Esophagus (tissue), 2 donors: Measurements from ENCODE around the gene PCDH9. TPM values are rescaled to one million over a fixed set of nuclear protein-coding genes. Genes with fewer than 3 reads are reported as not detected.

ENCODE experiments used
- H3K27ac ChIP-seq, 2 donors: one replicate each; pipeline ENCODE4 v1.5.1; 2013; ENCODE audit warnings: low read depth in 2 of 2, mild to moderate bottlenecking in 2 of 2, inconsistent platforms in 1 of 2, low read length in 1 of 2, moderate library complexity in 1 of 2
- H3K27me3 ChIP-seq, 2 donors: one replicate each; pipeline ENCODE4 v1.6.1; 2013; ENCODE audit warnings: low read length in 2 of 2, control low read depth in 1 of 2, mild to moderate bottlenecking in 1 of 2; ENCODE audit not compliant: insufficient read depth in 2 of 2, control insufficient read depth in 1 of 2
- H3K36me3 ChIP-seq, 2 donors: one replicate each; pipeline ENCODE4 v1.6.1; 2013; ENCODE audit warnings: low read length in 1 of 2; ENCODE audit not compliant: control insufficient read depth in 2 of 2, insufficient read depth in 2 of 2
- H3K4me1 ChIP-seq, 2 donors: one replicate each; pipeline ENCODE4 v1.6.1; 2013; ENCODE audit warnings: low read length in 1 of 2; ENCODE audit not compliant: control insufficient read depth in 2 of 2, insufficient read depth in 2 of 2
- H3K4me3 ChIP-seq, 2 donors: one replicate each; pipeline ENCODE4 v1.5.1; 2013; ENCODE audit warnings: low read length in 2 of 2, mild to moderate bottlenecking in 2 of 2, low read depth in 1 of 2, moderate library complexity in 1 of 2
- H3K9me3 ChIP-seq, 2 donors: one replicate each; pipeline ENCODE4 v1.6.1; 2013; ENCODE audit warnings: mild to moderate bottlenecking in 2 of 2, low read depth in 1 of 2, low read length in 1 of 2, moderate library complexity in 1 of 2; ENCODE audit not compliant: control insufficient read depth in 2 of 2, insufficient read depth in 1 of 2
- WGBS, 2 donors: extraction: QIAGEN DNeasy Blood & Tissue Kit; methylation state at CpG; one replicate each; pipeline ENCODE4 v1.1.7; 2013; 5-methylcytosine and 5-hydroxymethylcytosine counted together
- polyA plus RNA-seq, 2 donors: library from polyadenylated mRNA; stranded (reverse); fragments of 200-250 nt; gene quantifications; one replicate each; pipeline ENCODE4 v1.2.3, GENCODE V29; 2013
- donor health status: healthy with polysubstance abuse.
- donor health status: Bipolar disorder and iron deficiency.

The PCDH9 gene
- polyA plus RNA-seq, 2 donors = 0.12 to 0.14 TPM

GRCh38 chr13:66937423-66937822 is 292.7 kb downstream of the PCDH9 start:
- H3K9me3 ChIP-seq = no peaks in the 10 kb centered on the region
- no peaks in the 10 kb centered on the region for H3K4me1 ChIP-seq
- no peak overlapping the region for H3K4me3 ChIP-seq
- H3K27me3 ChIP-seq = no peaks in the 10 kb centered on the region
- no peaks in the 10 kb centered on the region for H3K36me3 ChIP-seq
- WGBS, 2 donors = 89 to 90% methylated on average over 5 of the region's 5 CpGs
- no peak overlapping the region for H3K27ac ChIP-seq

GRCh38 chr13:66933994-66934393 is 296.1 kb downstream of the PCDH9 start:
- Histone ChIP-seq H3K9me3 (no peaks in the 10 kb centered on the region), H3K4me3 (no peak overlapping the region), H3K36me3 (no peaks in the 10 kb centered on the region), H3K27ac (no peak overlapping the region), H3K27me3 (no peaks in the 10 kb centered on the region), H3K4me1 (no peaks in the 10 kb centered on the region)
- WGBS, 2 donors = 65 to 78% methylated on average over 7 of the region's 7 CpGs

- WGBS, 2 donors = 57% methylated on average over 3 of the region's 3 CpGs
- H3K36me3 ChIP-seq = no peaks in the 10 kb centered on the region
- no peaks in the 10 kb centered on the region for H3K4me1 ChIP-seq
Measured at GRCh38 chr13:66933527-66933926, 296.6 kb downstream of the PCDH9 start.

GRCh38 chr13:66927562-66927961 is 302.6 kb downstream of the PCDH9 start:
- Histone ChIP-seq H3K4me3 (no peak overlapping the region), H3K4me1 (no peaks in the 10 kb centered on the region), H3K27me3 (no peaks in the 10 kb centered on the region), H3K36me3 (no peaks in the 10 kb centered on the region), H3K27ac (no peak overlapping the region), H3K9me3 (no peaks in the 10 kb centered on the region)

More at GRCh38 chr13:66933527-66933926, 296.6 kb downstream of the PCDH9 start:
- no peaks in the 10 kb centered on the region for H3K9me3 ChIP-seq
- H3K27ac ChIP-seq = no peak overlapping the region
- no peak overlapping the region for H3K4me3 ChIP-seq
- H3K27me3 ChIP-seq = no peaks in the 10 kb centered on the region

- Histone ChIP-seq H3K27me3 (no peaks in the 10 kb centered on the region), H3K36me3 (no peaks in the 10 kb centered on the region), H3K4me3 (no peak overlapping the region), H3K4me1 (no peaks in the 10 kb centered on the region), H3K27ac (no peak overlapping the region), H3K9me3 (no peaks in the 10 kb centered on the region)
- 55 to 64% methylated on average over 6 of the region's 6 CpGs for WGBS, 2 donors
Measured at GRCh38 chr13:66926851-66927524, 303.1 kb downstream of the PCDH9 start.

- Histone ChIP-seq H3K4me1 (no peaks in the 10 kb centered on the region), H3K27ac (no peak overlapping the region), H3K9me3 (no peaks in the 10 kb centered on the region), H3K4me3 (no peak overlapping the region), H3K36me3 (no peaks in the 10 kb centered on the region), H3K27me3 (no peaks in the 10 kb centered on the region)
- WGBS, 2 donors = 70 to 77% methylated on average over 4 of the region's 4 CpGs
Measured at GRCh38 chr13:66926200-66926850, 303.8 kb downstream of the PCDH9 start.

- H3K36me3 ChIP-seq = no peaks in the 10 kb centered on the region
- 45 to 49% methylated on average over 1 of the region's 1 CpG for WGBS, 2 donors
Measured at GRCh38 chr13:66922444-66922843, 307.7 kb downstream of the PCDH9 start.

GRCh38 chr13:66921437-66921836 is 308.7 kb downstream of the PCDH9 start:
- no peak overlapping the region for H3K4me3 ChIP-seq
- no peaks in the 10 kb centered on the region for H3K27me3 ChIP-seq
- H3K27ac ChIP-seq = no peak overlapping the region
- no peaks in the 10 kb centered on the region for H3K9me3 ChIP-seq
- 67 to 71% methylated on average over 5 of the region's 5 CpGs for WGBS, 2 donors
- no peaks in the 10 kb centered on the region for H3K4me1 ChIP-seq
- no peaks in the 10 kb centered on the region for H3K36me3 ChIP-seq

More at GRCh38 chr13:66922444-66922843, 307.7 kb downstream of the PCDH9 start:
- Histone ChIP-seq H3K4me1 (no peaks in the 10 kb centered on the region), H3K9me3 (no peaks in the 10 kb centered on the region), H3K27me3 (no peaks in the 10 kb centered on the region), H3K4me3 (no peak overlapping the region), H3K27ac (no peak overlapping the region)

GRCh38 chr13:66915596-66916185 is 314.4 kb downstream of the PCDH9 start:
- no peaks in the 10 kb centered on the region for H3K27me3 ChIP-seq
- H3K36me3 ChIP-seq = no peaks in the 10 kb centered on the region
- no peaks in the 10 kb centered on the region for H3K4me1 ChIP-seq
- no peak overlapping the region for H3K4me3 ChIP-seq
- 42 to 69% methylated on average over 1 of the region's 1 CpG for WGBS, 2 donors
- no peaks in the 10 kb centered on the region for H3K9me3 ChIP-seq
- no peak overlapping the region for H3K27ac ChIP-seq
